IPS-11a (cell line): ENCODE measurements around the gene SGCB.

Experiments used
- H3K4me3 ChIP-seq: one replicate; pipeline ENCODE4 v1.5.1; 2013; ENCODE audit warnings: low read depth, low read length, control low read depth

The SGCB gene

GRCh38 chr4:52019936-52020657 is 18.0 kb downstream of the SGCB start, which contains the start of gene LRRC66:
Gene LRRC66 (minus strand): TSS chr4:52020363. CDS start chr4:52017613, 2,750 bp downstream.
- no peak within 1 kb of the TSS for H3K4me3 ChIP-seq

GRCh38 chr4:52017814-52018213 is 20.3 kb downstream of the SGCB start:
- H3K4me3 ChIP-seq: no peak overlapping the region

GRCh38 chr4:52016981-52017380 is 21.1 kb downstream of the SGCB start:
- H3K4me3 ChIP-seq: no peak overlapping the region

- H3K4me3 ChIP-seq: no peak overlapping the region
Measured at GRCh38 chr4:52015366-52015765, 22.7 kb downstream of the SGCB start.

GRCh38 chr4:52014903-52015302 is 23.2 kb downstream of the SGCB start:
- H3K4me3 ChIP-seq: no peak overlapping the region

GRCh38 chr4:52012651-52013050 is 25.4 kb downstream of the SGCB start:
- H3K4me3 ChIP-seq: no peak overlapping the region

- H3K4me3 ChIP-seq: no peak overlapping the region
Measured at GRCh38 chr4:52010986-52011385, 27.1 kb downstream of the SGCB start.

GRCh38 chr4:52006887-52007286 is 31.2 kb downstream of the SGCB start:
- no peak overlapping the region for H3K4me3 ChIP-seq

- H3K4me3 ChIP-seq: no peak overlapping the region
Measured at GRCh38 chr4:52005604-52006273, 32.4 kb downstream of the SGCB start.

- H3K4me3 ChIP-seq: no peak overlapping the region
Measured at GRCh38 chr4:52004414-52004813, 33.7 kb downstream of the SGCB start.

- H3K4me3 ChIP-seq: no peak overlapping the region
Measured at GRCh38 chr4:52001616-52002015, 36.5 kb downstream of the SGCB start.

- H3K4me3 ChIP-seq: no peak overlapping the region
Measured at GRCh38 chr4:51999250-51999649, 38.8 kb downstream of the SGCB start.

- H3K4me3 ChIP-seq: no peak overlapping the region
Measured at GRCh38 chr4:51998837-51999236, 39.3 kb downstream of the SGCB start.

- H3K4me3 ChIP-seq: no peak overlapping the region
Measured at GRCh38 chr4:51997647-51998046, 40.5 kb downstream of the SGCB start.

- no peak overlapping the region for H3K4me3 ChIP-seq
Measured at GRCh38 chr4:51995647-51996220, 42.4 kb downstream of the SGCB start.
